Activated CD4-positive, CD25-positive, alpha-beta regulatory T cell treated with anti-CD3 and anti-CD28 coated beads, Interleukin-2, amount 50 U/mL, for 72 hours (primary cell): ENCODE results near the gene SMIM35.

Experiments used
- DNase-seq: peaks from one replicate; pipeline ENCODE4 v3.0.0; 2021

The SMIM35 gene

DNA sequence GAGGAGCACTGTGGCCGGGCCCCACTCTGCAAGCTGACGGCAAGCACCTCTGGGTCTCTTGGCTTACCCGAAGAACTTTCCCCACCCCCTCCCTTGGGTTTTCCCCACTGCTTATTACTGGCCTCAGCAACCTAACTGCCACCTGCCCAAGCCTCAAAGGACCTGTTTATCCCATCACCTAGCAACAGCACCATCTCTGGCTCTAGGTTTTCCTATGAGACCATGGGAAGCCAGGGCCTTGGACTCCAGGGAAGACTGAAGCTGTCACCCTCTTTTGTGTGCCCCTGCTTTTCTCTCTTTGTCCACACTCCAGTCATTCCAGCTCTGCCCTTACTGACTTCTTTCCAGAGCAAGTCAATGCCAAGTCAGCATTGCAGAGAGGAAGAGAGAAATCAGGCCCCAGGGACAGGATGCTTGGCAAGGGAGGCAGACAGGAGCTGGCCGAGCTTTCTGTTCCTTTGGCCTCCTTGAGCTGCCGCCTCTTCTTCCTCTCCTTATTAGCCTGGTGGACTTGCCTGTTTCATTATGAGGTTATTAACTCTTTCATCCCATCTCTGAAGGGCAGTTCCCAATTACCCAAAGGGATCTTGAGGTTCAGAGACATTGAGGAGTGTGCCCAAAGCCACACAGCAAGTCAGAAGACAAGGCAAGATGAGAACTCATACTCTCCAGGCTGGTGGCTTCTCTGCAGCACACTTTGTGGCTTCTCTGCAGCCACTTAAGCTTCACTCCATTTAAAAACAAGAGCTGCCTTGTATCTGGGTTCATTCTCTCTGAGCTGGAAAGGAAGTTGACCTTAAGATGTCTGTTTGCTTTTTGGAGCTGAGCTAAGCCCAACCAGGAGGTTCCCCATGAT is at the start of gene SMIM35:
SMIM35 (minus strand) TSS at position 51 of the 856 bp plus-strand sequence. CDS start 206 bp downstream, outside the sequence.
- no peak for DNase-seq

DNA sequence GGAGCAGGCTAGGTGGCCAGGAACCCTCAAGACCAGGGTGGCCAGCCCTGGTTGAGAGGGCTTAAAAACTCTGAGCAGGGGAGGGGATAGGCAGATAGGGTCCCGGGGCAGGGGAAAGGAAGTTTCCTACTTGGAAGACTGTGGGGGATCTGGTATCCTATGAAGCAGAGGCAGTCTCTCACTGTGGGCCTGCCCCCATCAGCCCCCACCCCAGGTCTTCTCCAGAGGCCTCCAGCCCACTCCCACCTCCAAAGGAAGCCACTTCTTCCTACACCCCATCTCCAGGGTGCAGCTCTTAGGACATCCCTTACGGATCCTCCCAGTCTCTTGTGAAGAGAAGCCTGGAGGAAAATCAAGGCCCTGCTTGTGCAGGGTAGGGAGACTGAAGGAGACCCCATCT is 49.6 kb upstream of the SMIM35 start:
- no peak for DNase-seq

DNA sequence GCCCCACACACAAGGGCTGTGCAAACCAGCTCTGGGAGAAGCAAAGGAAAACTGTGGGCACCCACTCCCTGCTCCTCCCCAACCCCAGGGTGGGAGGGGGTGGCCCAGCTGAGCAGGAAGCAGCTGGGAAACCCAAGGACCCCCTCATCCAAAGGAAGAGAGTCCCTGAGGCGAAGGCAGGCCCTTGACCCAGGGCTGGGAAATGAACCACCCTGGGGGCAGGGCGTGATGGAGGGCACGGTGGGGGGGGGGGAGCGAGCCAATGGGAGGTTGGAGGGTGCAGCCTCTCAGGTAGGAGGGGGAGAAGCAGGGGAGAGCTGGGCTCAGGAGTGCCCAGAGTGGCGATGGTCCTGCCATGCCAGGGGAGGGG is 49.0 kb upstream of the SMIM35 start:
- DNase-seq: no peak

DNA sequence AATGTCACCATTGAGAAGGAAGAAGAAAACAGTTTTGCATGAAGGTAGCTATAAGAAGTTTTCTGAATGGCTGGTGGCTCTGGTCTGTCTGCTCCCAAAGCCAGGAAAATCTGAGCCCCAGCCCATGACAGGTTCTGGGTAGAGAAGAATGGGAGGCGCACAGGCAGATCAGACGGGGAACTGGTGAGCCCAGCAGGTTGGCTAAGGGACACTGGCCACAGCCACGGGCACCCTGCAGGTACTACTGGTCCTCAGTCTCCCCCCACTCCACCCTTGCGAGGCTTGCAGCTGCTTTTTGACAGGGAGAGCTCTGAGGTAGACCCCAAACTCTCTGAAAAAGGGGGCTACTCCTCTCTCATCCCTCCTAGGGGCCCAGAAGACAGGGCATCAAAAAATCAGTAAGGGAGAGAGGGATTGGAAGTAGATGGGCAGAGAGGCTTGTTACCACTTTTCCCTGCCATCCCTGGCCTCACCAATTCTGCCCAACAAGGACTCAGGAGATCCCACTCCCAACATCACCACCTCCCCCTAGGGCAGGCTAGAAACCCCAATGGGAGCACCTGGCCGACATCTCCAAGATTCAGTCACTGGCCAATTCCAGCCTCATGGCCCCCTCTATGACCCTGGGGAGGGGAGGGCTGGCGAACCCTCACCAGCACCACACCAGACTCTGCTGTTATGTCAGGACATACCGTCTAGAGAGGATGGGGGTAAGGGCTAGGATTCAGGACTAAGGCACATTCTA is 48.5 kb upstream of the SMIM35 start:
- DNase-seq: no peak

DNA sequence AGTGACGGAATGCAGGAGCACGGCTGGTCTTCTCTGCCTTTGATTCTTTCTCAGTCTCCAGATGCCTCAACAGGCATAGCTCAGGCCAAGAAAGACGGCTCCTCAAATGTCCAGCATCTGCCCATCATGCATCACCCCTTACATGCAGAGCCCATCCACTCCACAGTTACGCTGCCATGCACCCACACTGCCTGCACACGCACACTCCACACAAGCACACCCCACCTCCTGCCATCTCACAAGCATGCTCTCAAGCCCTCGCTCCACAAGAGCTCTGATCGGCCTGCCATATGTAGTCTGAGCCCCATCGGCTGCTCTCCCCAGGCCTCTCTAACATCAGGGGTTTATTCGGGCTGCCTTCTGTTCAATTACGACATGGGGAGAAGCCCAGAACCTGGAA is 47.1 kb upstream of the SMIM35 start:
- DNase-seq: no peak

DNA sequence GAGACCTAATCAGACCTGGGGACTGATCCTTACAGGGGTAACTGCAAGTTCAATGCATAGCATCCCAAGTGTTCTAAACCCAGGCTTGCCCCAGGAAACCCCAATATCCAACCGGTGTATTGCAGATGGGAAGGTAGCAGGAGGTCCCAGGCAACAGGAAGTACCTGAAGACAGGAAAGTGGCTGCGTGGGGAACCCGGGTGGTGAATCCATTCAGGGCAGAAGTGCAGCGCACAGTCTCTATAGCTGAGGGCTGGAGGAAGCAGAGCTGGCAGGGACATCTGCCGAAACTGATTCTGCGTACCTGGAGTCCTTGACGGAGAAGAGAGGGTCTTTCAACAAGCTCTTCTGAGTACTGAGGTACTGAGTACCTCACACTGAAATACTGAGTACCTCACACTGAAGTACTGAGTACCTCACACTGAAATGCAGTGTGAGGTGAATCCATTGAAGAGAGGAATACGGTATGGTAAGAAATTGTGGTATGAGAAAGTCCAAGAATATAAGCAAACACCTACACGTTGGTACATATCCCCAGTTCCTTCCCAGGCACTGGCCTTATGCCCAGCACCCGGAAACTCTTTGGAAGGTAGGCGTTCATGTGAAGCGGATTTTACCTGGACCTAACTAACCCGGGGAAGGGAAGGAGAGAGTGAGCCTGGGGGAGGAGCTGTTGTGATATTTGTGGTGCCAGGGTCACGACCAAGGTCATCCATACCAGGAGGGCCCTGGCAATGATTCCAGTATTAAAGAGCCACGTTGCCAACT is 45.8 kb upstream of the SMIM35 start:
- DNase-seq: no peak

DNA sequence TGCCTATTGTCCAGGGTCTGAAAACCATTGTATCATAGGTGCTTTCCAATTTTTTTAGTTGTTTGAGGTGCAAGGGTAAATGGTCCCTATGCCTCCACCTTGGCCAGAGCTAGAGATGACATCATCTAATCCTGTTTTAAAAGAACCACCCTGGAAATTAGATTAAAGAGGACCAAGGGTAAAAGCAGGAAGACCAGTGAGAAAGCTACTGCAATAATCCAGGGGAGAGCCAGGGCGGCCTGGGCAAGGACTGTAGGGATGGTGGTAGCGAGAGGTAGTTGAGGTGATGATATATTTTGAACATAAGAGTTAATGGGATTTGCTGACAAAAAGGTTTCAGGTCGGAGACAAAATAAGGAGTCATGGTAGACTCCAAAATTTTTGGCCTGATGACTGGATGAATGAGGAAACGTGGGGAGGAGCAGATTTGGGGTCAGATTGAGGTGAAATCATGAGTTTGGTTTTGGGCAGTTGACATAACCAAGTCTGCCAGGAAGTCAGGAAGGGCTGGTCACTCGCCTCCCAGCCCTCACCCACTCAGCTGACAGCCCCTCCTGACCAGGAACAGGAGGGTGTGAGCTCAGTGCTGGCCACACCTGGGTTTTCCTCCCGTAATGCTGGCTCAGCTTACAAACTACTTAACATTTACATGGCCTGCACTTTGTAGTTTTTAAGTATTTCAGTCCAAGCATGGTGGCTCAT is 42.9 kb upstream of the SMIM35 start:
- DNase-seq: no peak

DNA sequence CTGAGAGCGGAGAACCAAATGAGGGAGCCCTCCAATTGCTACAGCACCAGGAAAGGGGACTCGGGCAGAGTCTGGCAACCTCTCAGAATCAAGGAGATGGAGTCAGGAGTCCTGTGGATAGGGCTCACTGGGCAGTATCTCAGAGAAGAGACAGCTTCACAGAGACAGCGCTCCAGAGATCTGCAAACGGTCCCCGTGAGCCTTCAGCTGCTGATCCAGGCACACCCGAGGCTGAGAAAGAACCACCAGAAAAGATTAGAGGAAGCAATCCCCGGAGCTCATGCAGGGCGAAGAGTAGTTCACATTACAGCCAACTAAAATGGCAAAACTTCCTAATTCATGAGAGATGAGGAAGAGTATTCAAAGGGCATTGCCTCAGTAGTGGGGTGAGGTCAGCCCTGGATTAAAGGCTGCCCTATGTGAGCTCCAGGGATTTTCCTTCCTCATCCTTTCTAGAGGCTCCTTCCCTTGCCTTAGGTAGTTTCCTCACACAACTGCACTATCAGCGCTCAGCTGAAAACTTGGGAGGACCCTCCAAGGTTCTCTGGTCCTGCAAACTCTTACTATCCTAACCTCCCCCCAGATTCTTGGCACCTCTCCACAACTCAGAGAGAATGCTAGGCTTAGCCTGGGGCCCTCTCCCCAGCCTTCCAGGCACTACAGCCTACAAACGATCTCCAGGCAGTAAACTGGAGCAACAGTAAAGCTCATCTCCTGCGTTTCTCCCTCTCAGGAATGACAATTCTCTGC is 42.1 kb upstream of the SMIM35 start:
- DNase-seq: no peak

DNA sequence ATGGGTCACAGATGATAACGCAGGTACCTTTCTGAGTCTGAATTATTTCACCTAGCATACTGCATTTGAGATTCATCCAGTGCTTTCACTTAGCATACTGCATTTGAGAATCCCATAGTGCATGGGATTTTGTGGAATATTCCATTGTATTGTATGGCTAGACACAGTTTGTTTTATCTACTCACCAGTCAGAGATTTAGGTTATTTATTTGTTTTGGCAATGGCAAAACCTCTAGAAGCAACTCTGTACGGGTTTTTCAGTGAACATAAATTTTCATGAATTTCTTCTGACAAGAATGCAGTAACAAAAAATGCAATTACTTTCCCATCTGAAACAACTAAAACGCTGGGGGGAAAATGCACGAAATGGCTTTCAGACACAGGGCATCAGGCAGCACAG is 41.5 kb upstream of the SMIM35 start:
- DNase-seq: no peak

DNA sequence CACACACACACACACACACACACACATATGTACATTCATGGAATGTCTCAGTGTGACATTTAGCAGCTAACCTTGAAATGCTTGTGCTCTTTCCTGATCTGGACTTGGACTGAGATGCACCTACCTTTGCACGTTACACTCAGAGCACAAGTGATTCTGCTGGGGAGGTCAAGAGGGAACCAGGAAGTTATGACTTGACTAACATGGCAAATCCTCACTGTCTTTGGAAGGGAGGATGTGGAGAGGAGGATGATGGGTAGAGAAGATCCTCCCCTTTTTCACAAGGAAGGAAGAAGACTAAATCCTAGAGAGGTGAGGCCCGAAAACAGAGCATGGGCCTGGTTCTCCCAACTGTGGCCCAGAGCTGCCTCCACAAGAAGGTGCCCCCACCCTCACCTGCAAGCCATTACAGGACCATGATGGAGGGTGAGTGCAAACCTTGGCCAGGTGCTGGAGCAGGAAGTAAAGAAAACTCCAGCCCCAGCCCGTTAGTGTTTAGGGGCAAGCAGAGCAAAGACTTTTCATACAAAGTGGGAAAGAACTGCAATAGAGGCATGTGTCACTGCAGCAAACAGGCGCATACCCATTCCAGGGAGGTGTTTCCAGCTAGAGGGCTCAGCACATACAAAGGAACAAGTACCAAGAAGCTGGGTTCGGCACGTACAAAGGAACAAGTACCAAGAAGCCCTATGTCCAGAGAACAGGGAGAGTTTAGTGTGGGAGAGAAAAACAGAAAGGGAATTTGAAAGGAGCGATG is 39.5 kb upstream of the SMIM35 start:
- DNase-seq: no peak

DNA sequence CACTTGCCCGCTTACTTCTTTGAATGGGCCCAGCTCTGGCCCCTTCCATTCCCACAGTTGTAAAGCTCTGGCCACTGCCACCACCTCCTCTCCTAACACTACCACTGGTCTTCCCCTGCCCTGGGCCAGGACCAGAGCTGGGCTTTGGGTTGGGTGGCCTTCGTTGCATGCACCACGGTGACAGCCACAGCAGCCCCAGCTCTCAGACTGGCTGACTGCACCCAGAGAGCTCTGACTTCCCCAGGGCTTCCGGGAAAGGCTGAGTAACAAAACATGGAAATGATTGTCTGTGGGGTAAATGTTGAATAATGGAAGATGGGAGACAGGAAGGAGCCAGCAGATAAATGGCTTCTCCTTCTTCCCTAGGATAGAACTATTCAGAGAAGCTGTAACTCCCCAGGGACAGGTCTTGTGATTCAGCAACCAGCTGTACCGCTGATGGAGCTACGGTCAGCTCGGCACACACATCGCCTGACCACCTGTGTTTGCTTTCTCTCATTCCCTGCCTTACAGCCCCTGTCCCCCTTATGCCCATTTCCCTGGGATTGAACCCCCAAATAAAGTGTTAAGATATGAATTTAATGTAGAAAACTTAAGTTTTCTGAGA is 38.3 kb upstream of the SMIM35 start:
- DNase-seq: no peak

DNA sequence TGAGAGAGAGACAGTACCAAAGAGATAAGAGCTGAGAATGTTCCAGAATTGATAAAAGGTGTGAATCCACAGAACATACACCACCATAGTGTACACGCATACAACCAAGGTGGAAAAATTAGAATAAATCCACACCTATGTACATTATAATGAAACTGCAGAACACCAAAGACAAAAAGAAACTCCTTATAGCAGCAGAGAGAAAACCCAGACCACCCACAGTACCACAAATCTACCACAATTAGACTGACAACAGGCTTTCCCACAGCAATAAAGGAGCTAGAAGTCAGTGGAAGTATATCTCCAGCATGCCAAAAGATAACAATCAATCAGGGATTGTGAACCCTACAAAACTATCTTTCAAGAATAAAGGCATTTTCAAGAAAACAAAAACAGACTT is 34.0 kb upstream of the SMIM35 start:
- no peak for DNase-seq

DNA sequence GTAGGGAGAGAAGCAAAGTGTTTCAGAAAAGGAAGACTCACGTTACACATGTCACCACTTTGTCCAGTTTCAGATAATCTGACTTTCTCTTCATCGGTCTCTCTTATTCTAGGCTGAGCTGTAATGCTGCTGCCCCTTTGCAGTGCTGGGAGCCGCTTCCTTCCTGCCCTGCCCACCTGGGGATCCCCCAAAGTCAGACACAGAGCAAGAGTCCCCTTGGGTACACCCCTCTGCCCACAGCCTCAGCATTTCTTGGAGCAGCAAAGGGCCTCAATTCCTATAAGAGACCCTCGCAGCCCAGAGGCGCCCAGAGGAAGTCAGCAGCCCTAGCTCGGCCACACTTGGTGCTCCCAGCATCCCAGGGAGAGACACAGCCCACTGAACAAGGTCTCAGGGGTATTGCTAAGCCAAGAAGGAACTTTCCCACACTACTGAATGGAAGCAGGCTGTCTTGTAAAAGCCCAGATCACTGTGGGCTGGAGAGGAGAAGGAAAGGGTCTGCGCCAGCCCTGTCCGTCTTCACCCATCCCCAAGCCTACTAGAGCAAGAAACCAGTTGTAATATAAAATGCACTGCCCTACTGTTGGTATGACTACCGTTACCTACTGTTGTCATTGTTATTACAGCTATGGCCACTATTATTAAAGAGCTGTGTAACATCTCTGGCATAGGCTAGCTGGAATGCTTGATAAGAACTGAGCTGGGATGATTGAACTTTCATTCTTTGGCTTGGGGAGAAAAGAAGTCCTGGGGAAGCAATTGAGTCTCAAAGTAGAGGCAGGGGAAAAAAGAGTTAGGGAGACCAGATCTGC is 31.2 kb upstream of the SMIM35 start:
- no peak for DNase-seq

DNA sequence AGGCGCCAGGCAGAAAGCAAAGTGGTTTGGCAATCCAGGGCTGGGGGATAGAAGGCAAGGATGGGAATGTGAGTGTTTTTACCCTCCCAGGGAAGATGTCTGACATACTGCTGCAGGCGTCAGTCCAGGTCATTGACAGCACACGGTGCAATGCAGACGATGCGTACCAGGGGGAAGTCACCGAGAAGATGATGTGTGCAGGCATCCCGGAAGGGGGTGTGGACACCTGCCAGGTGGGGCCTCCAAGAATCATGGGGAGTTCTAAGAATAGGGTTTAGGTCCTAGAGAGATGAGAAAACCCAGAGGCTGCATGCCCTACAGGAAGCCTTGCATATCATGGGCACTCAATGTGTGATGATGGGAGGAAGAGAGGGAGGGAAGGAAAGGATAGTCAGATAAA is 28.3 kb upstream of the SMIM35 start:
- no peak for DNase-seq

DNA sequence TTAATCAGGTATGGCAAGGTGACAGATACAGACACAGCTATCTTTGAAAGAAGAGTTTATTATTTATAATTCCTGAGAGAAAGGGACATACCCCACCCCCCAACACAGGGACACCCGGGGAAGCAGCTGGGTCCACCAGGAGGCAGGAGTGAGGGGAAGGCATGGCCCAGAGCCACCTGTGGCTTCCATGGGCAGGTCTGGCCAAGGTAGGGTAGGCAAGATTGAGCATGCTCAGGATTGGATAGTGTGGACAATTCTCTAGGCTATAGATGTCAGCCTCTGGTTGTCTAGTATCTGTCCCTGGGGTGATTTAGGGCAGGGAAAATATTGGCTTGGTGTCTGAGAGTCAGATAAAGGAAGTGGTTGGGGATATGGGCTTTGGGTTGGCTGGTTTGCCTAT is 27.5 kb upstream of the SMIM35 start:
- no peak for DNase-seq

DNA sequence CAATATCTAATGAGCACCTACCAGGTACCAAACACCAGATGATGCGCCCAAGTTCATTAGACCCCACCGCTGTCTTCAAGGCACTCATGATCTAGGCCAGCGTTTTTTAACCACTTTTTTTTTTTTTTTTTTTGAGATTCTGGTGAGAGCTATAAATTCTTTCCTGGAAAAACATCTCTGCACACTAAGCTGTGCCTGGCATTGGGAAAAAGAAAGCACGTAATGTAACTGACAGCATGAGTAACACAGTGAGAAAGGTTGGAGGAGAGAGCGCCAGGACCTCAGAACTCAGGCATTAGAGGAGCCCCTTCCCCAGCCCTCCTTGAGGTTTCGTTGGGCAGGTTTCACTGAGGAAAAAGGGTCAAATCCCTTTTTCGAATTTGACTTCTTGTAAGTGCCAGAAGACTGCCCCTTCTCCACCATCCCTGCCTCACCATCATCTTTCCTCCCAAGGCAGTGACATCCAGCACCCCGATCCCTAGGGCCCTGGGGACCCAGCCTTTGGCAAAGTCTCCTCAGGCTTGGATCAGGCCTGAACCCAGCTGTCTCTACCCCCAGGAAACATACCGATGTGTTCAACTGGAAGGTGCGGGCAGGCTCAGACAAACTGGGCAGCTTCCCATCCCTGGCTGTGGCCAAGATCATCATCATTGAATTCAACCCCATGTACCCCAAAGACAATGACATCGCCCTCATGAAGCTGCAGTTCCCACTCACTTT is 26.1 kb upstream of the SMIM35 start:
- no peak for DNase-seq

DNA sequence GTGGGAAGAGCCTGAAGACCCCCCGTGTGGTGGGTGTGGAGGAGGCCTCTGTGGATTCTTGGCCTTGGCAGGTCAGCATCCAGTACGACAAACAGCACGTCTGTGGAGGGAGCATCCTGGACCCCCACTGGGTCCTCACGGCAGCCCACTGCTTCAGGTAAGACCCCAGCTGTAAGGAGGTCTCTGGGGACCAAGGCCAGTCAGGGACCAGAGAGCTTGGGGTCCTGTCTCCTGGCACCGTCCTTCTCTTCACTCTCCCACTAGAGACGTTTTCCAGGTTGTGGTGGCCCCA is 24.9 kb upstream of the SMIM35 start:
- DNase-seq: no peak

DNA sequence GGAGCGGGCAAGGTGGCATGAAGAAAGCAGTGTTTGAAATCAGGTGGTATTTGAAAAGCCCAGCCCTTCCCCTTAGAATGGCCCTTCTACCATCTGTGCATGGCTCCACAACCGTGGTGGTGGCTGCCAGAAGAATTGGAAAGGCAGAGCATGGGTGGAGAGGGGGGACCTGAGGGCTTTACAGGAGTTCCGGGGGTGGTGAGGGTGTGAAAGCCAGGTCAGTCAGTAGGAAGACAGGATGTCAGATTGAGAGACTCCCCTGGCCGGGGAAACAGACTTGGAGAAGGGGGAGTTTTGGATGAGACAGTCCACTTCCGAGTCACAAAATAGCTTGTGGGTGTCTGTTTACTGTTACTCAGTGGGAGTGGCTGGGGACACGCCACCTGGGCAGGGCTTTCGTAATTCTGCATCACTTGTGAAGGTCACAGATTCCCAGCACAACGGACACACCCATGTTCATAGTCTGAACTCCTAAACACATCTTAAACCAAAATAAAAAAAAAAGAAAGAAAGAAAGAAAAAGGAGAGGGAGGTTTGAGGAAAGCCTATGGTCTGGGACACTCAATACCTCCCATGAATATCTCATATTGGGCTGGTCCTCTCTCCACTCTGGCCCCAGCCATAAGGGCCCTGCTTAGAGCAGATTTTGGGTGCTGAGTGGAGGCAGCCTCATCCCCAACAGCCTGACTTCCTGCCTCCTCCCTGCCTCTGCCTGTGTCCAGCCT is 24.4 kb upstream of the SMIM35 start:
- DNase-seq: no peak

DNA sequence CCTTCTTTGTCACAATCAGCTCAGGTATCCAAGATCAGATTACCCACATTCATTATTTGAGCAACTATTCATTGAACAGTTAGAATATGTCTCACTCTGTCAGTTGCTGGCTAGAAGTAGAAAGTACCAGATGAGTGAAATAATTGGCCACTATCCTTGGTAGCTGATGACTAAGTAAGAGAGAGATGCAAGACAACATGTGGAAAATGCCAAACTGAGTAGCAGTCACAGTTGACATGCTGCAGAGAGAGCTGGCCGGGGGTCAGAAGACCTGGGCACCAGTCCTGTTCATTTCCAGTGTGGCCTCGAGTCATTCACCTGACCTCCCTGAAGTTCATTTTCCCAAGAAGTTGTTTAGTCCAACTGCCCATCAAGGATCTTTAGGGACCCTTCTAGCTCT is 22.5 kb upstream of the SMIM35 start:
- no peak for DNase-seq
